GM21367 (cell line): ENCODE data around the gene GRHPR.
"Not testable (repeated sequence)": the region's sequence is repeated elsewhere in the genome, so short reads cannot be mapped to it uniquely, and the experiment has no call there.

Experiments
- ATAC-seq: cut with Tn5 transposase; IDR thresholded peaks from one replicate; pipeline ENCODE4 v1.9.1; 2021; ENCODE audit not compliant: unreplicated experiment

GRHPR gene

DNA sequence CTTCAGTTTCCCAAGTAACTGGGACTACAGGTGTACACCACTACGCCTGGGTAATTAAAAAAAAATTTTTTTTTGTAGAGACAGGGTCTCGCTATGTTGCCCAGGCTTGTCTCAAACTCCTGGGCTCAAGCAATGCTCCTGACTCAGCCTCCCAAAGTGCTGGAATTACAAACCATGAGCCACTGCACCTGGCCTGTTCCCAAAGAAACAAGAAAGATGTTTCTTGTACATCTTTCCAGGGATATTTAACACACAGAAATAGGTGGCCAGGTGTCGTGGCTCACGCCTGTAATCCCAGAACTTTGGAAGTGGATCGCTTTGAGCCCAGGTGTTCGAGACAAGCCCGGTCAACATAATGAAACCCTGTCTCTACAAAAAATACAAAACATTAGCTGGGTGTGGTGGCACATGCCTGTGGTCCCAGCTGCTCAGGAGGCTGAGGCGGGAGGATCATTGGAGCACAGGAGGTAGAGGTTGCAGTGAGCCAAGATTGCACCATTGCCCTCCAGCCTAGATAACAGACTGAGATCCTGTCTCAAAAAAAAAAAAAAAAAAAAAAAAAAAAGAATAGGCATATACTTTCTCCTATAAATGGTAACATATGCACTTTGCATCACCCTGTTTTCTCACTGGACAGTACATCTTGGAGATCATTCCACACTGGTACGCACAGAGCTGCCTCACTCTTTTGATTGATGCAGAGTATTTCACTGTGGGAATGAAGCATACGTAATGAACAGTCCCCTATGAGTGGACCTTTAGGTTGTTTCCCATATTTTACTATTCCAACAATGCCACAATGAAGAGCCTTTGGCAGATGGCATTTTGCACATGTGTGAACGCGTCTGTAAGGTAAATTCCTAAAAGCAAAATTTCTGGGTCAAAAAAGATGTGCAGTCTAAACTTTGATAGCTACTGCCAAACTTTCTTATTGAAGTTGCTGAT is 2.0 kb upstream of the GRHPR start:
- ATAC-seq, result no peak

DNA sequence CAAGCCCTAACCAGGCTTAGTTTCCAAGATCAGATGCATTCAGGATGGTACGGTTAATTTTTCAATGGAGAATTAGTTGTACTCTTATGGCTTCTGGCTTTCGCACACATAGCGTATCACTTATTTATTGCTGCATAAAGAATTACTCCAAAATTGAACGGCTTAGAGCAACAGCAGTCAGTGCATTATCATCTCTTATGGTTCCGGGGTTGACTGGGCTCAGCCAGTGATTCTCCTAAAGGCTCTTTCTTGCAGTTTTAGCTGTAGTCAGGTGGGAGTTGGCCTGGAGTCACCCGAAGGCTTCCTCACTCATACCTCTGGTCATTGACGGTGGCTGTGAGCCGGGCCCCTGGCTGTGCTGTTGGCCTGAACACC is 595 bp upstream of the GRHPR start:
- no peak for ATAC-seq

- no peak for ATAC-seq
Observed at GRCh38 chr9:37423508-37423907, 1.0 kb downstream of the GRHPR start.

GRCh38 chr9:37424204-37424685 is 1.7 kb downstream of the GRHPR start:
- no peak for ATAC-seq

GRCh38 chr9:37424686-37425297 is 2.3 kb downstream of the GRHPR start:
- ATAC-seq, result no peak

GRCh38 chr9:37425298-37425752 is 2.8 kb downstream of the GRHPR start:
- no peak for ATAC-seq

GRCh38 chr9:37426431-37426830 is 3.9 kb downstream of the GRHPR start:
- not testable (repeated sequence) for ATAC-seq

DNA sequence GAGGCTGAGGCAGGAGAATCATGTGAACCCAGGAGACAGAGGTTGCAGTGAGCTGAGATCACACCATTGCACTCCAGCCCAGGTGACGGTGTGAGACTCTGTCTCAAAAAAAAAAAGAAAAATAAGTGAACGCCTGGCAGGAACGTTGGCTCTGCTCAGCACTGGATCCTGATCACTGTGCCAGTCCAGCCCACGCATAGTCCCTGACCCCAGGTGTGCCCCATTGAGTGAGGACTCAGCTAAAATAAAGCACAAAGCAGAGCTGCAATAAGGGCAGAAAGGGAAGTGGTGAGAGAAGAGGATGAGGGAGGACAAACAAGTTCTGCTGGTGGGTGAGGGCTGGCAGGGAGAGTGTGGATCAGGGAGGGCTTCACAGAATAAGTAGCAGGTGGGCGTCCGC is 4.3 kb downstream of the GRHPR start:
- ATAC-seq, result no peak

DNA sequence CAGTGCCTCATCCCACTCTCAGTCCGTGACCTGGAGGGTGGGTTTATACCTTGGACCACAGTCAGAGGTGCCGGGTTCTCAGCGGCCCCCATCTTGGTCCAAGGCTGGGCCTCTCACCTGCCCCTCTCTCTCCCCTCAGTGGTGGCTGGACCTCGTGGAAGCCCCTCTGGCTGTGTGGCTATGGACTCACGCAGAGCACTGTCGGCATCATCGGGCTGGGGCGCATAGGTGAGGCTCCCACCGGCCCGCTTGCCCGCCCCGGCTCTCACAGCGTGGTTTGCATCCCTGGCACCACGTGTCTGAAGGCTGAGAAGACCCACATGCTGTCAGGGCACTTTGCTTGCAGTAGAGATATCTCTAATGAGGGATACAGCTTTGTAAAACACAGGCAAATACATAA is 5.8 kb downstream of the GRHPR start:
- ATAC-seq, result no peak

GRCh38 chr9:37429441-37430285 is 7.2 kb downstream of the GRHPR start:
- ATAC-seq, result no peak

GRCh38 chr9:37430841-37431597 is 8.5 kb downstream of the GRHPR start:
- no peak for ATAC-seq

GRCh38 chr9:37432020-37432419 is 9.5 kb downstream of the GRHPR start:
- no peak for ATAC-seq

DNA sequence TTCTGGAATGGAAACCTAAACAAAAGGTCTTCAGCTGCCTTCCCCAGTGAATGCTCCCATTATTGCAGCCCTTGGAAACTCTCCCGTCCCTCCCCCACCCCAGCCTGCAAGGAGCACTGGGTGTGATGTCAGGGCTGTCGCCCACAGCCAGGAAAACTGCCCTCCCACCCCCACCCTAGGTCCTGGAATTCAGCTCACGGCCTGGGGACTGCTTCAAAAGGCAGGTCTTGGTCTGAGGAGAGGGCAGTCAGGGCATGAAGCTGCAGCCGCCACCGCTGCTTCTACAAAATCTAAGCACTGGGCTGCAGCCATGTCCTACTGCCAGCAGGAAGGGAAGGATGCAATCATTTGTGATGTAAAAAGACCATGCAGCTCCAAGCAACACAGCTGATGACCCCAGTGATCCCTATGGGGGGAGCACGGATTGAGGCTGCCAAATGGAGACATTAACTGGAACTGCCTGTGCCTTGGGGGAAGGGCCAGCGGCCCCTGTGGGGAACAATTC is 11.4 kb downstream of the GRHPR start:
- ATAC-seq, result no peak

DNA sequence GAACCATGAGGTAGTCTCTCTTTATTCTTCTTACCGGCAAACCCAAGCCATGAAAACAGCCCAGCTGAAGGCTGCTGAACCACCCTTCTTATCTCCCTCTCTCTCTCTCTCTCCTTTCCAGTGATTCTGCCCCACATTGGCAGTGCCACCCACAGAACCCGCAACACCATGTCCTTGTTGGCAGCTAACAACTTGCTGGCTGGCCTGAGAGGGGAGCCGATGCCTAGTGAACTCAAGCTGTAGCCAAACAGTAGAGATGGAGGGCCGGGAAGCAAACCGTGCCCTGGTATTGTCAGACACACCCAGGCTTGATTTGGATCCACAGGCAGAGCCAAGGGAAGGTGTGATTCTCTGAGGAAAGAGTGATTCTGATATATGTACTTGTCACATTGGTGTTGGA is 14.0 kb downstream of the GRHPR start:
- no peak for ATAC-seq

- no peak for ATAC-seq
Observed at GRCh38 chr9:37437010-37437409, 14.5 kb downstream of the GRHPR start.

GRCh38 chr9:37437621-37438020 is 15.1 kb downstream of the GRHPR start:
- no peak for ATAC-seq

DNA sequence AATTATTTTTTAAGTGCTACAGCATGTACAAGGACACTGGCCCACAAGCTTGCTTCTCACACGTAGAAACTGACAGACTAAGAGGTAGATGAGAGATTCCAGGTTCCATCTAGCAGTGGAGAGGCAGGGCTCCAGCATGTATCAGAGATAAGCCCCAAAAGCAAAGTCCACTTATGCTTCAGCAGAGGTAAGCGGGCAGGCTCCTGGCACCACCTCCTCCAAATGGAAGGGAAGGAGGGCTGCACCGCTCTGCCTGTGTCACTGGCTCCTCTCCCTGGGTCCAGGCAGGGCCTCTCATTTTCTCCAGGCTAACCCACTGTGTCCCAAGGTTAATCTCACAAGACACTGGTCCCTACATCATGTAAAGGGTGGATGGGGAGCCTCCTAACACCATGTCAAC is 15.9 kb downstream of the GRHPR start:
- no peak for ATAC-seq

DNA sequence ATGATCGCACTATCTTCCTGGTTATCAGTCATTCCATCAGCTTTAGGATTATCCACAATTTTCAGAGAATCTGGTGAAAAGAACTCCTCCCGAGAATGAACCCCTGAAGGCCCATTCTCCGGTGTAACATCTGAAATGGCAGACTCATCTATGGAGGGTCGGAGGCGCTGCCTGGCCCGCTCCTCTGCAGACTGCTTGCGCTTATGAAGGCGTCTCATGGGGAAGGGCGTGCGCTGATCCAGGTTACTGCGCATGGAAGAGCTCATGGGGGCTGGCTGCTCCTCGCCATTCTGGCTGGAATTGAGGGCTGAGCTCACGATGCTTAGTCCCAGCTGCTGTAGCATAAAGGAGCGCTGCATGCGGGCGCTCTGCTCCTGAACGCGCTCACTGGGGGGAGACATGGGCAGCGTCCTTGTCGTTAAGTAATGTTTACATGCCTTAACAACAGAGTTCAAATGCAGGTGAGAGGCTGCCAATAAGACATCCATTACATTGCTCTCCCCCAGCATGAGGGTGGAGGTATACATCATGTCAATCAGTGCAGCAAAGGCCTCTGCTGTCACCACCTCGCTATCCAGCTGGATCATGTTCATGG is 19.4 kb downstream of the GRHPR start:
- ATAC-seq, result no peak

DNA sequence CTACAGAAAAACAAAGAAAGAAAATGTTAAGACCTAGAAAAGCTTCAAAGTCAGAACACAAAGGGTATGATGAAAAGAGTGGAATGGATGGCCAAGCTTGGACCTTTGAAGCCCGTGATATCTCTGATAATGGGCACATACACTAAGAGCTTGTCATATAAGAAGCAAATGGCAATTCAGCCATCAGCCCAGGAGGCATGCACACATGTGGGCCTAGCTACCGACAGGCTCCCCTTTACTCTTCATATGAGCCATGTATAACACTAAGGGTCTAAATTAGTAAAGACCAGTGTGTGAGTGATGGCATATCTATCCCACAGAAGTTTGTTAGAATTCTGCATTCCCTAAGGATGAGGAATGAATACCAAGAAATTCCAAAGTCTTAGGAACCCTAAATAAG is 20.1 kb downstream of the GRHPR start:
- ATAC-seq, result no peak

DNA sequence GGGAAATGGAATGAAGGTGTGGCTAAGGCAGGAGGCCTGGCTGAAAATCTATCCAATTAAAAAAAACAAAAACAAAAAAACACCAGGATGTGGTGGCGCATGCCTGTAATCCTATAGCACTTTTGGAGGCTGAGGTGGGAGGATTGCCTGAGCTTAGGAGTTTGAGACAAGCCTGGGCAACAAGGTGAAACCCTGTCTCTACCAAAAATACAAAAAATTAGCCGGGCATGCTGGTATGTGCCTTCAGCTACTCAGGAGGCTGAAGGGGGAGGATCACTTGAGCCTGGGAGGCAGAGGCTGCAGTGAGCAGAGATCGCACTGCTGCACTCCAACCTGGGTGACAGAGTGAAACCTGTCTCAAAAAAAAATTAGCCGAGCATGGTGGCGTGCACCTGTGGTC is 21.1 kb downstream of the GRHPR start:
- ATAC-seq, result no peak
